Testis (tissue), 3 donors: ENCODE measurements around the gene RBKS. TPM values are rescaled to one million over a fixed set of nuclear protein-coding genes. Genes with fewer than 3 reads are reported as not detected.

Experiments
- DNase-seq: peaks from one replicate; pipeline ENCODE4 v3.0.0-alpha.2; 2019
- H3K27ac ChIP-seq, 2 donors: fragments of 200-600 bp; sonication (generic); one replicate each; pipeline ENCODE4 v1.5.1; 2019
- H3K27me3 ChIP-seq: fragments of 200-600 bp; sonication (generic); one replicate; pipeline ENCODE4 v1.5.1; 2019
- H3K36me3 ChIP-seq: fragments of 200-600 bp; sonication (generic); one replicate; pipeline ENCODE4 v1.5.1; 2017; ENCODE audit warnings: low read depth; ENCODE audit errors: missing control alignments
- H3K4me1 ChIP-seq: fragments of 200-600 bp; sonication (generic); one replicate; pipeline ENCODE4 v1.5.1; 2019
- H3K4me3 ChIP-seq, 2 donors: fragments of 200-600 bp; sonication (generic); one replicate each; pipeline ENCODE4 v1.5.1; 2017 to 2019
- H3K9me3 ChIP-seq: fragments of 200-600 bp; sonication (generic); one replicate; pipeline ENCODE4 v1.5.1; 2017
- CTCF ChIP-seq, 3 experiments: fragments of 450-650 bp in 2 of 3; fragments of 200-600 bp in 1 of 3; sonication (generic) in 1 of 3; IDR thresholded peaks; one replicate each; pipeline ENCODE4 v1.5.1; 2016 to 2019; ENCODE audit warnings: antibody characterized with exemption in 3 of 3, mild to moderate bottlenecking in 2 of 3, moderate library complexity in 1 of 3
- POLR2A ChIP-seq: fragments of 450-650 bp; IDR thresholded peaks from one replicate; pipeline ENCODE4 v1.6.1; 2017; ENCODE audit warnings: antibody characterized with exemption, mild to moderate bottlenecking, moderate library complexity
- WGBS, 2 donors: methylation state at CpG; one replicate each; pipeline ENCODE4 v1.1.5; 2018; 5-methylcytosine and 5-hydroxymethylcytosine counted together
- intact Hi-C: fragments of 100-400 bp; cut with DNase I; formaldehyde crosslinking; loops from one replicate; pipeline ENCODE4 v1.15.1; 2023; ENCODE audit warnings: low total_unique reads
- polyA plus RNA-seq: library from polyadenylated mRNA; stranded (reverse); fragments of 350-450 nt; fragmentation: Illumina TruSeq; extraction: RNeasy Lipid Tissue Mini Kit (QIAGEN cat#74804); gene quantifications from one replicate; pipeline ENCODE4 v1.2.3, GENCODE V29; 2014; ENCODE audit warnings: low read depth, low replicate concordance; ENCODE audit not compliant: insufficient read depth
- total RNA-seq, 2 donors: library from RNA; depleted of rRNA; stranded (reverse); fragments of >200 nt; gene quantifications; one replicate each; pipeline ENCODE4 v1.2.3, GENCODE V29; 2016

The RBKS gene
- total and polyA plus RNA-seq, 3 donors from 2014 or later = 6.1 to 18.4 (median 6.3) TPM

GRCh38 chr2:27925766-27926472, 35.7 kb upstream of the RBKS start:
- no peak overlapping the region for H3K4me3 ChIP-seq
- no peak overlapping the region for H3K27ac ChIP-seq
- no peak for DNase-seq
- H3K36me3 ChIP-seq = no peaks in the 10 kb centered on the region
- H3K4me1 ChIP-seq = no peaks in the 10 kb centered on the region
- no peak for TF ChIP-seq CTCF (IDR thresholded peaks at IDR 0.05)
- intact Hi-C loops = no loop called here
- no peaks in the 10 kb centered on the region for H3K27me3 ChIP-seq
- H3K9me3 ChIP-seq = no peaks in the 10 kb centered on the region
- whole genome bisulfite sequencing, 2 donors = 78 to 86% methylated on average over 4 of the region's 4 CpGs

- H3K27me3 ChIP-seq = no peaks in the 10 kb centered on the region
- no peak for DNase-seq
- 62 to 77% methylated on average over 1 of the region's 1 CpG for WGBS, 2 donors
- H3K4me3 ChIP-seq = no peak overlapping the region
- no peak for TF ChIP-seq POLR2A
- no peak for TF ChIP-seq CTCF (IDR thresholded peaks at IDR 0.05)
- H3K27ac ChIP-seq = no peak overlapping the region
- no peaks in the 10 kb centered on the region for H3K9me3 ChIP-seq
- intact Hi-C loops = no loop called here
- H3K36me3 ChIP-seq = no peaks in the 10 kb centered on the region
- no peaks in the 10 kb centered on the region for H3K4me1 ChIP-seq
Measured at GRCh38 chr2:27922842-27923241, 32.7 kb upstream of the RBKS start.

- Histone ChIP-seq H3K9me3 (no peaks in the 10 kb centered on the region), H3K4me1 (no peaks in the 10 kb centered on the region), H3K36me3 (no peaks in the 10 kb centered on the region), H3K27ac (no peak overlapping the region), H3K27me3 (no peaks in the 10 kb centered on the region), H3K4me3 (no peak overlapping the region)
- 79 to 94% methylated on average over 6 of the region's 6 CpGs for WGBS, 2 donors
- no peak for TF ChIP-seq POLR2A
- TF ChIP-seq CTCF (IDR thresholded peaks at IDR 0.05) = no peak
- intact Hi-C loops = no loop called here
- DNase-seq = no peak
Measured at GRCh38 chr2:27921880-27922547, 31.8 kb upstream of the RBKS start.

- H3K27ac ChIP-seq = no peak overlapping the region
- no peaks in the 10 kb centered on the region for H3K27me3 ChIP-seq
- WGBS, 2 donors = 88 to 92% methylated on average over 2 of the region's 2 CpGs
- no peak for DNase-seq
- H3K4me1 ChIP-seq = no peaks in the 10 kb centered on the region
- intact Hi-C loops = no loop called here
- no peaks in the 10 kb centered on the region for H3K9me3 ChIP-seq
- no peak for TF ChIP-seq POLR2A
- no peaks in the 10 kb centered on the region for H3K36me3 ChIP-seq
- no peak overlapping the region for H3K4me3 ChIP-seq
Measured at GRCh38 chr2:27921424-27921823, 31.2 kb upstream of the RBKS start.

DNA sequence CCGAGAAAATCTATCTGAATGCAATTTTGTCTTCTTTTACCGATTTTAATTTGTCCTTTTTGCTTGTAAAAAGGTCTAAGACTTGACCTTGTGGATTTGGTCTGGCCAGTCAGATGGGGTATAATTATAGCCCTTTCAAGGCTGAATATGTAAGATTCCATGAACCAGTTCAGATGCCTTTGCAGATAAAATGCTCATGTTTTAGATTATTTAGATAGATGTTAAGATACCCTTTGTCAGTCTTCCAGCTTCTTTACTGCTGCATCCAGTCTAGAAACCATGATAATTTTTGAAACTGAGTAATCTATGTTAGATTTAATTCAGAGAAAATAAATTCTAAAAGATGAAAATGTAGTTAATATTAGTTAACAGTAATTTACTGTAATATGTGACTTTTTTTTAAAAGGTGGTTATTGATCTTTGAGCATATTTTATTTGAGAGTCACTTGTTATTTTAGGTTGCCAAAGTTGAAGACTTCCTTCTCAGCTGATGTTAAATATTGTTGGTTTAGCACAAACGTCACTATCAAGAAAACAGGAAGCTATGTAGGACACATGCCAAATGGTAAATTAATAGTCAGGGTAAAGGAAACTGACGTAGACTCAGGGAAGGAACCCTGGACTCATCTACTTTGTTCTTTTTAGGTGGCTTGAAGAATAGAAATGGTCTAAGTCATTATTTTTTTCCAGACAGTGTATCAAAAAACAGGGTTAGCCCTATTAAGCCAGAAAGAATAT, 30.1 kb upstream of the RBKS start:
- WGBS, 2 donors = 39 to 48% methylated on average over 4 of the region's 4 CpGs
- Histone ChIP-seq H3K9me3 (no peaks in the 10 kb centered on the region), H3K27me3 (no peaks in the 10 kb centered on the region), H3K4me3 (no peak overlapping the region), H3K36me3 (no peaks in the 10 kb centered on the region), H3K4me1 (no peaks in the 10 kb centered on the region), H3K27ac (peak overlapping the region in 1 of 2 donors; percentile 31)
- no peak for DNase-seq
- intact Hi-C loops = no loop called here
- TF ChIP-seq POLR2A (no peak), CTCF (IDR thresholded peaks at IDR 0.05) (no peak)
